CD1c-positive myeloid dendritic cell (primary cell): ENCODE data around the gene DST.

Experiments used
- DNase-seq: peaks from one replicate; pipeline ENCODE4 v3.0.0-alpha.2; 2016; ENCODE audit errors: extremely low spot score

The DST gene

GRCh38 chr6:56538851-56539250 lies 103.8 kb downstream of the DST start:
- no peak for DNase-seq

GRCh38 chr6:56537223-56537770 lies 105.4 kb downstream of the DST start:
- DNase-seq: no peak

- no peak for DNase-seq
These were observed 106.2 kb downstream of the DST start for GRCh38 chr6:56536536-56536935.

GRCh38 chr6:56535626-56536025 lies 107.1 kb downstream of the DST start:
- DNase-seq: no peak

GRCh38 chr6:56534680-56535419 lies 107.8 kb downstream of the DST start:
- DNase-seq: no peak

- DNase-seq: no peak
These were observed 109.7 kb downstream of the DST start for GRCh38 chr6:56532766-56533551.

GRCh38 chr6:56531839-56532595 lies 110.7 kb downstream of the DST start:
- no peak for DNase-seq

- no peak for DNase-seq
These were observed 113.0 kb downstream of the DST start for GRCh38 chr6:56529594-56530191.

- DNase-seq: no peak
These were observed 114.3 kb downstream of the DST start for GRCh38 chr6:56528412-56528841.

GRCh38 chr6:56527934-56528333 lies 114.8 kb downstream of the DST start:
- DNase-seq: no peak

- DNase-seq: no peak
These were observed 115.7 kb downstream of the DST start for GRCh38 chr6:56526860-56527544.

GRCh38 chr6:56525974-56526789 lies 116.5 kb downstream of the DST start:
- DNase-seq: no peak

- DNase-seq: no peak
These were observed 117.6 kb downstream of the DST start for GRCh38 chr6:56524891-56525703.

GRCh38 chr6:56522495-56523270 lies 120.0 kb downstream of the DST start:
- no peak for DNase-seq

GRCh38 chr6:56521976-56522375 lies 120.7 kb downstream of the DST start:
- no peak for DNase-seq

GRCh38 chr6:56521454-56521853 lies 121.2 kb downstream of the DST start:
- no peak for DNase-seq

- no peak for DNase-seq
These were observed 122.5 kb downstream of the DST start for GRCh38 chr6:56520218-56520617.

GRCh38 chr6:56518995-56519767 lies 123.5 kb downstream of the DST start:
- no peak for DNase-seq
